Adrenal gland (tissue), 12 donors: ENCODE results near the gene IL18R1. TPM values are rescaled to one million over a fixed set of nuclear protein-coding genes. Genes with fewer than 3 reads are reported as not detected.

Experiments used
- DNase-seq, 7 donors: peaks; one replicate each; pipeline ENCODE4 v3.0.0-alpha.2; 2019 to 2020
- H3K27ac ChIP-seq, 5 donors: fragments of 200-600 bp; sonication (generic) in 4 of 5; 1 replicate in 3 of 5; 2 replicates in 2 of 5; pipeline versions ENCODE4 v1.5.1 to v1.8.0; 2016 to 2020; ENCODE audit warnings: mild to moderate bottlenecking in 1 of 5
- H3K27me3 ChIP-seq: fragments of 200-600 bp; 2 replicates; pipeline ENCODE4 v1.8.0; 2021
- H3K36me3 ChIP-seq, 2 donors: fragments of 200-600 bp; replicated peaks in 1 of 2; 1 replicate in 1 of 2; 2 replicates in 1 of 2; pipeline versions ENCODE4 v1.5.1 to v1.8.0; 2018 to 2022
- H3K4me1 ChIP-seq, 2 donors: fragments of 200-600 bp; replicated peaks in 1 of 2; 1 replicate in 1 of 2; 2 replicates in 1 of 2; pipeline versions ENCODE4 v1.5.1 to v1.8.0; 2018 to 2021
- H3K4me3 ChIP-seq, 4 donors: fragments of 200-600 bp; sonication (generic) in 3 of 4; one replicate each; pipeline ENCODE4 v1.5.1; 2016 to 2018
- H3K9me3 ChIP-seq, 3 donors: fragments of 200-600 bp; sonication (generic) in 1 of 3; replicated peaks in 1 of 3; 1 replicate in 2 of 3; 2 replicates in 1 of 3; pipeline versions ENCODE4 v1.5.1 to v1.8.0; 2016 to 2021
- CTCF ChIP-seq, 6 experiments: fragments of 450-650 bp in 4 of 6; fragments of 200-600 bp in 2 of 6; sonication (generic) in 1 of 6; IDR thresholded peaks; 1 replicate in 5 of 6; 2 replicates in 1 of 6; pipeline versions ENCODE4 v1.5.1 to v1.8.0; 2016 to 2021; ENCODE audit warnings: antibody characterized with exemption in 6 of 6, mild to moderate bottlenecking in 2 of 6, moderate library complexity in 1 of 6
- POLR2A ChIP-seq, 2 donors: fragments of 450-650 bp; IDR thresholded peaks; one replicate each; pipeline ENCODE4 v1.6.1; 2017; ENCODE audit warnings: antibody characterized with exemption in 2 of 2, mild to moderate bottlenecking in 2 of 2, moderate library complexity in 1 of 2
- WGBS, 4 donors: extraction: QIAGEN DNeasy Blood & Tissue Kit in 2 of 4; methylation state at CpG; one replicate each; pipeline versions ENCODE4 v1.1.5 to v1.1.7; 2013 to 2017; 5-methylcytosine and 5-hydroxymethylcytosine counted together
- intact Hi-C, 2 donors: fragments of 100-400 bp; cut with DNase I; formaldehyde crosslinking; loops; one replicate each; pipeline versions ENCODE4 v1.14.1 to v1.15.0; 2022 to 2023
- polyA plus RNA-seq, 3 donors: library from polyadenylated mRNA; stranded (reverse); fragments of 200-250 nt in 2 of 3; fragments of 350-450 nt in 1 of 3; fragmentation: Illumina TruSeq in 1 of 3; extraction: RNeasy Lipid Tissue Mini Kit (QIAGEN cat#74804) in 1 of 3; gene quantifications; one replicate each; pipeline ENCODE4 v1.2.3, GENCODE V29; 2013 to 2014
- total RNA-seq, 9 donors: library from RNA; depleted of rRNA in 4 of 9; stranded (reverse); fragments of >200 nt in 4 of 9; fragments of 120-200 nt in 1 of 9; fragmentation: NEBNext Ultra II Directional in 1 of 9; extraction: Animal tissue kit (Norgen Biotek cat#: 25700) in 1 of 9; gene quantifications; one replicate each; pipeline versions ENCODE4 v1.1.0 to v1.2.4, GENCODE V29; 2013 to 2023
- donor health status: healthy with polysubstance abuse.
- donor health status: Bipolar disorder and iron deficiency.
- donor health status: DM: yes; HTN: yes; CAD: no.
- donor health status: DM: no; HTN: no; CAD: no.
- donor health status: DM: no; HTN: no; CAD: no.
- donor health status: DM: yes; HTN: yes; CAD: no.

The IL18R1 gene
- total and polyA plus RNA-seq, 12 donors, result 1.2 to 5.5 (median 3.9) TPM

GRCh38 chr2:102423368-102423767 is 67.8 kb downstream of the IL18R1 start:
- H3K27me3 ChIP-seq, result no peaks in the 10 kb centered on the region
- H3K27ac ChIP-seq, result no peak overlapping the region
- no peak overlapping the region for H3K4me3 ChIP-seq
- H3K4me1 ChIP-seq, result no peaks in the 10 kb centered on the region
- WGBS, 4 donors, result 62 to 84% (median 74%) methylated on average over 2 of the region's 2 CpGs
- peaks cover 0 to 5% (median 0%) of the 10 kb centered on the region in 3 donors for H3K9me3 ChIP-seq
- intact Hi-C loops, result no loop called here
- no peaks in the 10 kb centered on the region for H3K36me3 ChIP-seq
- no peak for DNase-seq
- TF ChIP-seq CTCF (IDR thresholded peaks at IDR 0.05), result no peak
- no peak for TF ChIP-seq POLR2A (IDR thresholded peaks at IDR 0.05)

GRCh38 chr2:102424754-102425153 is 69.2 kb downstream of the IL18R1 start:
- H3K4me1 ChIP-seq, result no peaks in the 10 kb centered on the region
- no peaks in the 10 kb centered on the region for H3K36me3 ChIP-seq
- H3K9me3 ChIP-seq, result peaks cover 0 to 7% (median 0%) of the 10 kb centered on the region in 3 donors
- DNase-seq, result no peak
- no peak overlapping the region for H3K27ac ChIP-seq
- TF ChIP-seq POLR2A (IDR thresholded peaks at IDR 0.05) (no peak), CTCF (IDR thresholded peaks at IDR 0.05) (no peak)
- intact Hi-C loops, result no loop called here
- WGBS, 4 donors, result 43 to 51% (median 46%) methylated on average over 3 of the region's 3 CpGs
- no peaks in the 10 kb centered on the region for H3K27me3 ChIP-seq
- H3K4me3 ChIP-seq, result no peak overlapping the region

- Histone ChIP-seq H3K4me1 (no peaks in the 10 kb centered on the region), H3K27ac (no peak overlapping the region), H3K36me3 (no peaks in the 10 kb centered on the region), H3K9me3 (peaks cover 0 to 7% (median 0%) of the 10 kb centered on the region in 3 donors), H3K27me3 (no peaks in the 10 kb centered on the region), H3K4me3 (no peak overlapping the region)
- WGBS, 4 donors, result 43 to 48% (median 44%) methylated on average over 5 of the region's 5 CpGs
- TF ChIP-seq CTCF (IDR thresholded peaks at IDR 0.05) (no peak), POLR2A (IDR thresholded peaks at IDR 0.05) (no peak)
- no peak for DNase-seq
- intact Hi-C loops, result no loop called here
These were observed 70.0 kb downstream of the IL18R1 start for GRCh38 chr2:102425441-102426132.

- no peak overlapping the region for H3K27ac ChIP-seq
- no peaks in the 10 kb centered on the region for H3K4me1 ChIP-seq
- no peaks in the 10 kb centered on the region for H3K36me3 ChIP-seq
- intact Hi-C loops, result no loop called here
- H3K27me3 ChIP-seq, result no peaks in the 10 kb centered on the region
- H3K4me3 ChIP-seq, result no peak overlapping the region
- TF ChIP-seq POLR2A (IDR thresholded peaks at IDR 0.05), result no peak
- no peak for TF ChIP-seq CTCF (IDR thresholded peaks at IDR 0.05)
- H3K9me3 ChIP-seq, result peaks cover 0 to 7% (median 0%) of the 10 kb centered on the region in 3 donors
- 43 to 83% (median 52%) methylated on average over 1 of the region's 1 CpG for WGBS, 4 donors
- DNase-seq, result no peak
These were observed 71.7 kb downstream of the IL18R1 start for GRCh38 chr2:102427249-102427648.
